Astrocyte (in vitro differentiated cells and primary cell): ENCODE results near the gene NPPA. TPM values are rescaled to one million over a fixed set of nuclear protein-coding genes. Genes with fewer than 3 reads are reported as not detected.

Experiments used
- DNase-seq: peaks from one replicate; pipeline ENCODE4 v3.0.0-alpha.2; 2010; ENCODE audit warnings: low read depth
- FAIRE-seq: peaks from 2 replicates; lab custom pipeline; 2011; peaks lifted over from hg19 to GRCh38; lab: Jason Lieb, UNC
- H2AFZ ChIP-seq: 2 replicates; pipeline ENCODE4 v1.6.0; 2012; ENCODE audit warnings: low read depth, low read length, inconsistent platforms
- H3K27ac ChIP-seq: 2 replicates; pipeline ENCODE4 v1.5.1; 2011; ENCODE audit warnings: low read depth, low read length, inconsistent platforms
- H3K27me3 ChIP-seq: 2 replicates; pipeline ENCODE4 v1.6.0; 2011; ENCODE audit warnings: low read length, inconsistent platforms; ENCODE audit not compliant: insufficient read depth
- H3K36me3 ChIP-seq: 2 replicates; pipeline ENCODE4 v1.5.1; 2011; ENCODE audit warnings: low read length, inconsistent platforms; ENCODE audit not compliant: insufficient read depth
- H3K4me1 ChIP-seq: 2 replicates; pipeline ENCODE4 v1.5.1; 2011; ENCODE audit warnings: low read length, inconsistent platforms; ENCODE audit not compliant: insufficient read depth
- H3K4me2 ChIP-seq: 2 replicates; pipeline ENCODE4 v1.6.0; 2012; ENCODE audit warnings: low read length, inconsistent platforms
- H3K4me3 ChIP-seq: 2 replicates; pipeline ENCODE4 v1.5.1; 2011; ENCODE audit warnings: low read depth, mild to moderate bottlenecking, low read length, inconsistent platforms; ENCODE audit not compliant: insufficient read depth
- H3K79me2 ChIP-seq: 2 replicates; pipeline ENCODE4 v1.6.0; 2012; ENCODE audit warnings: mild to moderate bottlenecking, low read length, inconsistent platforms; ENCODE audit not compliant: insufficient read depth
- H3K9ac ChIP-seq: 2 replicates; pipeline ENCODE4 v1.6.0; 2012; ENCODE audit warnings: mild to moderate bottlenecking, low read length, inconsistent platforms
- H3K9me3 ChIP-seq: 2 replicates; pipeline ENCODE4 v1.5.1; 2012; ENCODE audit warnings: low read depth, mild to moderate bottlenecking, low read length, inconsistent platforms; ENCODE audit not compliant: insufficient read depth
- H4K20me1 ChIP-seq: 2 replicates; pipeline ENCODE4 v1.6.0; 2012; ENCODE audit warnings: low read length, inconsistent platforms; ENCODE audit not compliant: insufficient read depth
- H3K27ac Mint-ChIP-seq: one replicate; pipeline ENCODE4 v1.8.0; 2021; ENCODE audit warnings: mild to moderate bottlenecking, mixed read lengths; ENCODE audit not compliant: unreplicated experiment
- H3K27me3 Mint-ChIP-seq: one replicate; pipeline ENCODE4 v1.8.0; 2021; ENCODE audit warnings: low read depth, mixed read lengths; ENCODE audit not compliant: unreplicated experiment
- H3K36me3 Mint-ChIP-seq: one replicate; pipeline ENCODE4 v1.8.0; 2021; ENCODE audit warnings: low read depth, mixed read lengths; ENCODE audit not compliant: unreplicated experiment
- H3K4me1 Mint-ChIP-seq: one replicate; pipeline ENCODE4 v1.8.0; 2021; ENCODE audit warnings: low read depth, mixed read lengths; ENCODE audit not compliant: unreplicated experiment
- H3K4me3 Mint-ChIP-seq: one replicate; pipeline ENCODE4 v1.8.0; 2021; ENCODE audit warnings: mild to moderate bottlenecking, moderate library complexity, mixed read lengths; ENCODE audit not compliant: unreplicated experiment
- H3K9me3 Mint-ChIP-seq: one replicate; pipeline ENCODE4 v1.8.0; 2021; ENCODE audit warnings: mild to moderate bottlenecking, mixed read lengths; ENCODE audit not compliant: unreplicated experiment
- CTCF ChIP-seq: IDR thresholded peaks from 2 replicates; pipeline ENCODE4 v1.5.1; 2011; ENCODE audit warnings: low read depth, mild to moderate bottlenecking, inconsistent platforms, low read length, moderate library complexity; ENCODE audit not compliant: insufficient read depth
- EZH2 ChIP-seq: IDR thresholded peaks from 2 replicates; pipeline ENCODE4 v1.6.1; 2012; ENCODE audit warnings: mild to moderate bottlenecking, low read length, inconsistent platforms; ENCODE audit not compliant: insufficient read depth
- total RNA-seq: library from RNA; stranded (reverse); gene quantifications from 2 replicates; pipeline ENCODE4 v1.2.1, GENCODE V29; 2021

Gene NPPA
- total RNA-seq, 1 donor from 2014 or later: not detected

- DNase-seq: no peak
- Mint-ChIP-seq H3K4me1 (no peaks in the 10 kb centered on the region), H3K9me3 (no peaks in the 10 kb centered on the region), H3K27ac (no peak overlapping the region), H3K36me3 (no peaks in the 10 kb centered on the region), H3K27me3 (peaks cover 47% of the 10 kb centered on the region), H3K4me3 (no peak overlapping the region)
- Histone ChIP-seq H3K4me2 (no peak overlapping the region), H3K9ac (no peak overlapping the region), H2AFZ (no peak overlapping the region), H3K4me3 (no peak overlapping the region), H4K20me1 (no peaks in the 10 kb centered on the region), H3K79me2 (no peaks in the 10 kb centered on the region), H3K27ac (no peak overlapping the region), H3K27me3 (peaks cover 10% of the 10 kb centered on the region), H3K36me3 (no peaks in the 10 kb centered on the region), H3K9me3 (no peaks in the 10 kb centered on the region), H3K4me1 (no peaks in the 10 kb centered on the region)
- FAIRE-seq: no peak
- no peak for TF ChIP-seq CTCF
- TF ChIP-seq EZH2: no peak
Observed at GRCh38 chr1:11872545-11872944, 25.0 kb upstream of the NPPA start.

- H3K9me3 Mint-ChIP-seq: no peaks in the 10 kb centered on the region
- DNase-seq (no peak), FAIRE-seq (no peak)
- Histone ChIP-seq H2AFZ (no peak overlapping the region), H3K79me2 (no peaks in the 10 kb centered on the region), H3K9me3 (no peaks in the 10 kb centered on the region), H3K4me3 (no peak overlapping the region), H3K9ac (no peak overlapping the region), H4K20me1 (no peaks in the 10 kb centered on the region), H3K4me1 (no peaks in the 10 kb centered on the region), H3K36me3 (no peaks in the 10 kb centered on the region), H3K4me2 (no peak overlapping the region), H3K27ac (no peak overlapping the region), H3K27me3 (peaks cover 4% of the 10 kb centered on the region)
- peaks cover 46% of the 10 kb centered on the region for H3K27me3 Mint-ChIP-seq
- H3K27ac Mint-ChIP-seq: no peak overlapping the region
- no peaks in the 10 kb centered on the region for H3K4me1 Mint-ChIP-seq
- no peak overlapping the region for H3K4me3 Mint-ChIP-seq
- no peaks in the 10 kb centered on the region for H3K36me3 Mint-ChIP-seq
- TF ChIP-seq EZH2 (no peak), CTCF (no peak)
Observed at GRCh38 chr1:11869650-11870207, 22.1 kb upstream of the NPPA start.

- Mint-ChIP-seq H3K27me3 (peaks cover 47% of the 10 kb centered on the region), H3K4me1 (no peaks in the 10 kb centered on the region), H3K27ac (no peak overlapping the region), H3K9me3 (no peaks in the 10 kb centered on the region), H3K36me3 (no peaks in the 10 kb centered on the region), H3K4me3 (no peak overlapping the region)
- no peak overlapping the region for H3K9ac ChIP-seq
- H3K4me2 ChIP-seq: no peak overlapping the region
- H3K79me2 ChIP-seq: no peaks in the 10 kb centered on the region
- no peaks in the 10 kb centered on the region for H4K20me1 ChIP-seq
- no peak overlapping the region for H3K4me3 ChIP-seq
- no peak overlapping the region for H2AFZ ChIP-seq
- TF ChIP-seq CTCF (no peak), EZH2 (no peak)
- no peaks in the 10 kb centered on the region for H3K36me3 ChIP-seq
- DNase-seq (no peak), FAIRE-seq (no peak)
- H3K27me3 ChIP-seq: peaks cover 2% of the 10 kb centered on the region
- H3K4me1 ChIP-seq: no peaks in the 10 kb centered on the region
- no peak overlapping the region for H3K27ac ChIP-seq
- no peaks in the 10 kb centered on the region for H3K9me3 ChIP-seq
Observed at GRCh38 chr1:11869104-11869503, 21.5 kb upstream of the NPPA start.
